Hepatocyte (in vitro differentiated cells): ENCODE measurements around the gene CCDC9B.

Experiments
- CTCF ChIP-seq: fragments of 200-600 bp; sonication (generic); IDR thresholded peaks from 2 replicates; pipeline ENCODE4 v1.5.1; 2016; ENCODE audit warnings: antibody characterized with exemption, mild to moderate bottlenecking; ENCODE audit not compliant: poor library complexity
- EZH2phosphoT487 ChIP-seq: fragments of 200-600 bp; sonication (generic); IDR thresholded peaks from one replicate; pipeline ENCODE4 v1.6.1; 2018; ENCODE audit warnings: antibody characterized with exemption, mild to moderate bottlenecking, low read depth, moderate library complexity; ENCODE audit not compliant: unreplicated experiment, severe bottlenecking

GRCh38 chr15:40343512-40343911 lies 2.8 kb upstream of the CCDC9B start:
- TF ChIP-seq CTCF (no peak), EZH2phosphoT487 (no peak)
